Body of pancreas (tissue), 4 donors: ENCODE data around the gene PRKD1. TPM values are rescaled to one million over a fixed set of nuclear protein-coding genes. Genes with fewer than 3 reads are reported as not detected.
"Not testable (repeated sequence)": the region's sequence is repeated elsewhere in the genome, so short reads cannot be mapped to it uniquely, and the experiment has no call there.

Experiments
- ATAC-seq: fragments of 150-250 bp; one replicate; pipeline ENCODE4 v1.9.1; 2016
- DNase-seq, 4 donors: peaks; one replicate each; pipeline ENCODE4 v3.0.0-alpha.2; 2019
- H3K27ac ChIP-seq, 4 donors: fragments of 200-600 bp; sonication (generic); 1 replicate in 3 of 4; 2 replicates in 1 of 4; pipeline versions ENCODE4 v1.5.1 to v1.6.1; 2016 to 2019; ENCODE audit warnings: mild to moderate bottlenecking in 1 of 4, mixed read lengths in 1 of 4, moderate library complexity in 1 of 4
- H3K27me3 ChIP-seq, 2 donors: fragments of 200-600 bp; sonication (generic); one replicate each; pipeline ENCODE4 v1.6.0; 2016; ENCODE audit warnings: mild to moderate bottlenecking in 1 of 2
- H3K36me3 ChIP-seq, 2 donors: fragments of 200-600 bp; sonication (generic); replicated peaks in 1 of 2; 2 replicates each; pipeline ENCODE4 v1.5.1; 2016; ENCODE audit warnings: low read depth in 2 of 2; ENCODE audit not compliant: insufficient read depth in 1 of 2
- H3K4me1 ChIP-seq: fragments of 200-600 bp; sonication (generic); one replicate; pipeline ENCODE4 v1.6.0; 2016
- H3K4me3 ChIP-seq, 2 donors: fragments of 200-600 bp; sonication (generic); 1 replicate in 1 of 2; 2 replicates in 1 of 2; pipeline ENCODE4 v1.5.1; 2016 to 2019
- H3K9me3 ChIP-seq, 3 donors: fragments of 200-600 bp; sonication (generic); 1 replicate in 2 of 3; 2 replicates in 1 of 3; pipeline ENCODE4 v1.5.1; 2016
- POLR2A ChIP-seq, 3 donors: fragments of 450-650 bp; IDR thresholded peaks; one replicate each; pipeline ENCODE4 v1.6.1; 2016; ENCODE audit warnings: antibody characterized with exemption in 3 of 3, mild to moderate bottlenecking in 2 of 3
- WGBS, 2 donors: methylation state at CpG; one replicate each; pipeline ENCODE4 v1.1.5; 2017; 5-methylcytosine and 5-hydroxymethylcytosine counted together
- intact Hi-C: fragments of 100-400 bp; cut with DNase I; formaldehyde crosslinking; loops from one replicate; pipeline ENCODE4 v1.15.1; 2023
- total RNA-seq, 2 donors: library from RNA; depleted of rRNA; stranded (reverse); fragments of >200 nt; gene quantifications; one replicate each; pipeline ENCODE4 v1.1.0, GENCODE V29; 2016
- TF ChIP-seq, protein P1 (sequence below), 7 experiments: fragments of 450-650 bp in 4 of 7; fragments of 200-600 bp in 3 of 7; sonication (generic) in 3 of 7; IDR thresholded peaks; one replicate each; pipeline ENCODE4 v1.5.1; 2016 to 2019; ENCODE audit warnings: antibody characterized with exemption in 7 of 7

Gene PRKD1
- total RNA-seq, 2 donors from 2014 or later, result 5.3 to 14.8 TPM

DNA sequence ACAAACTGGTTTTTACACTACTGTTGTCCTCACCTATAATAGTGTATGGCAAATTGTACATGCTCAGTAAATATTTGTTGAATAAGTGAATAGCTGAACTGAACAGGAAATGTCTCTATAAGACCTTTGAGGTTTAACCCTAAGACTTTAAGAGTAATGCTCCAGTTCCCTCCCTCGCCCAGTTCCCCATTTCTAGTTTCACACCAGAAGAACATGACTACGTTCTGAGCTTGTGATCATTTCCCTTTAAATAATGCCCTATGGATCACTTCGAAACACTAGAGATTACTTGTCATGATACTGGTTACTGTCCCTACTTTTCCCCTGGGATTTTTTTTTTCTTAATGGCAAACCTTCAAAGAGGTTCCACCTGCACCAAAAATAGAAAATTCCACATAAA is 69.3 kb downstream of the PRKD1 start:
- 72 to 87% methylated on average over 3 of the region's 3 CpGs for WGBS, 2 donors
- no peak for TF ChIP-seq POLR2A (IDR thresholded peaks at IDR 0.05)
- TF ChIP-seq, protein P1, sequence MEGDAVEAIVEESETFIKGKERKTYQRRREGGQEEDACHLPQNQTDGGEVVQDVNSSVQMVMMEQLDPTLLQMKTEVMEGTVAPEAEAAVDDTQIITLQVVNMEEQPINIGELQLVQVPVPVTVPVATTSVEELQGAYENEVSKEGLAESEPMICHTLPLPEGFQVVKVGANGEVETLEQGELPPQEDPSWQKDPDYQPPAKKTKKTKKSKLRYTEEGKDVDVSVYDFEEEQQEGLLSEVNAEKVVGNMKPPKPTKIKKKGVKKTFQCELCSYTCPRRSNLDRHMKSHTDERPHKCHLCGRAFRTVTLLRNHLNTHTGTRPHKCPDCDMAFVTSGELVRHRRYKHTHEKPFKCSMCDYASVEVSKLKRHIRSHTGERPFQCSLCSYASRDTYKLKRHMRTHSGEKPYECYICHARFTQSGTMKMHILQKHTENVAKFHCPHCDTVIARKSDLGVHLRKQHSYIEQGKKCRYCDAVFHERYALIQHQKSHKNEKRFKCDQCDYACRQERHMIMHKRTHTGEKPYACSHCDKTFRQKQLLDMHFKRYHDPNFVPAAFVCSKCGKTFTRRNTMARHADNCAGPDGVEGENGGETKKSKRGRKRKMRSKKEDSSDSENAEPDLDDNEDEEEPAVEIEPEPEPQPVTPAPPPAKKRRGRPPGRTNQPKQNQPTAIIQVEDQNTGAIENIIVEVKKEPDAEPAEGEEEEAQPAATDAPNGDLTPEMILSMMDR (IDR thresholded peaks at IDR 0.05), result no peak
- H3K9me3 ChIP-seq, result no peaks in the 10 kb centered on the region
- no peaks in the 10 kb centered on the region for H3K4me1 ChIP-seq
- intact Hi-C loops, result no loop called here
- no peaks in the 10 kb centered on the region for H3K27me3 ChIP-seq
- H3K27ac ChIP-seq, result no peak overlapping the region
- DNase-seq (no peak), ATAC-seq (no peak)
- H3K36me3 ChIP-seq, result no peaks in the 10 kb centered on the region
- H3K4me3 ChIP-seq, result no peak overlapping the region

DNA sequence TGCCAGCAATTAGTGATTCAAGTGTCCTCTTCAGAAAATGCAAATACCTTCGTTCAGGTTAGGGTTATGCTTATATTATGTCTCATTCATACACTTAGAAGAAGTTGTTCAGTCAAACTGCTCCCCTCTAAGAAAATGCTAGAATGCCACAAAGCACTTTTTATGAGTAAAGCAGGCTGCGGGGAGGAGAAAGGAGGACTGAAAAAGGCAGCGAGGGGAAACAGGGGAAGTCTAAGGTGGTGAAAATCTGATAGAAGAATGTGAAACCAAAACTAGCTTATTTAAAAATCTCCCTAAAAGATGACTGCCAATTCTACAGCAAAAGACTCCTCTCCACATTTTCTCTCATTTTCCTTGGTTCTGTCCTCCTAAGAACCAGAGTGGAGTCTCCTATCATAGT is 70.1 kb downstream of the PRKD1 start:
- DNase-seq, result no peak
- ATAC-seq, result no peak
- H3K4me1 ChIP-seq, result no peaks in the 10 kb centered on the region
- no peak for TF ChIP-seq POLR2A (IDR thresholded peaks at IDR 0.05)
- TF ChIP-seq, protein P1 (IDR thresholded peaks at IDR 0.05), result no peak
- H3K9me3 ChIP-seq, result no peaks in the 10 kb centered on the region
- intact Hi-C loops, result no loop called here
- WGBS, 2 donors, result 94 to 98% methylated on average over 3 of the region's 3 CpGs
- no peaks in the 10 kb centered on the region for H3K36me3 ChIP-seq
- no peak overlapping the region for H3K4me3 ChIP-seq
- no peak overlapping the region for H3K27ac ChIP-seq
- H3K27me3 ChIP-seq, result no peaks in the 10 kb centered on the region

DNA sequence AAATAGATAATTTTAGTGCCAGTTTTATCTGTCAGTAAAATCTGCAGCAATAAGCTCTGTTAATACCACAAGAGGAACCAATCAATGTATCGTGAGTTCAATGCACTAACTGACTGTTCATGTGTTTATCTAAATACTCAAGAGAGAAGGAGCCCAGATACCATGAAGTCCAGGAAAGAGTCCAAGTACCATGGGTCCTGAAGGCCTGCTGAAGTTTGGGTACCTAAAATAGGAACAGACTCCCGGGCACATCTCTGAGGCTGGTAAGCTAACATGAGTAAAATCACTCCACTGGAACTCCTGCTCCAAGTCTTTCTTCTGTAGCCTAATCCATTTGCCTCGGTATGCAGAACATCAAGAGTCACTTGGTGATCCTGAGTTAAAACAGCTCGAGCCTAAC is 71.1 kb downstream of the PRKD1 start:
- H3K36me3 ChIP-seq, result no peaks in the 10 kb centered on the region
- whole genome bisulfite sequencing, 2 donors, result 91 to 93% methylated on average over 4 of the region's 4 CpGs
- ATAC-seq (no peak), DNase-seq (no peak)
- intact Hi-C loops, result no loop called here
- H3K9me3 ChIP-seq, result no peaks in the 10 kb centered on the region
- H3K27ac ChIP-seq, result no peak overlapping the region
- H3K27me3 ChIP-seq, result no peaks in the 10 kb centered on the region
- H3K4me1 ChIP-seq, result no peaks in the 10 kb centered on the region
- no peak overlapping the region for H3K4me3 ChIP-seq
- TF ChIP-seq, protein P1 (IDR thresholded peaks at IDR 0.05), result no peak
- TF ChIP-seq POLR2A (IDR thresholded peaks at IDR 0.05), result no peak

DNA sequence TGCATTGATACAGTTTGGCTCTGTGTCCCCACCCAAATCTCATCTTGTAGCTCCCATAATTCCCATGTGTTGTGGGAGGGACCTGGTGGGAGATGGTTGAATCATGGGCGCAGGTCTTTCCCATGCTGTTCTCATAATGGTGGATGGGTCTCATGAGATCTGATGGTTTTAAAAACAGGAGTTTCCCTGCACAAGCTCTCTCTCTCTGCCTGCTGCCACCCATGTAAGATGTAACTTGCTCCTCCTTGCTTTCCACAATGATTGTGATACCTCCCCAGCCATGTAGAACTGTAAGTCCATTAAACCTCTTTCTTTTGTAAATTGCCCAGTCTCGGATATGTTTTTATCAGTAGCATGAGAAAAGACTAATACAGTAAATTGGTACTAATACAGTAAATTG is 74.0 kb downstream of the PRKD1 start:
- H3K9me3 ChIP-seq, H3K4me1 ChIP-seq, ATAC-seq, H3K27me3 ChIP-seq, intact Hi-C loops, DNase-seq, H3K27ac ChIP-seq, H3K36me3 ChIP-seq, H3K4me3 ChIP-seq: not testable (repeated sequence)
- WGBS, 2 donors, result 91 to 100% methylated on average over 2 of the region's 2 CpGs

DNA sequence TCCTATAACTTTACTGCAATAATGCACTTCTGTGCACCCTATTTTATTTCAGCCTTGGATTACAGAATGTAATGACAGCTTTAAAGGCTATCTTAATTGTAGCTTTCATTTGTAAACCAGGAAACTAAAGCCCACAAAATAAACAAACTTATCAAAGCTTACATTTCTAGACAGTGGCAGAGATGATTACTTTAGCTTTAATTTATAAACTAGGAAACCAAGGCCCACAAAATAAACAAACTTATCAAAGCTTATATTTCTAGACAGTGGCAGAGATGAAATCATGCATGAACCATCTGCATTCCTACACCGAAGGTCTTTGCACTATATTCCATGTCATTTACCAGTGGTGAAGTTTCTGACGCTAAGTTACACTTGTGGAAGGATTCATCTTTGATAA is 74.4 kb downstream of the PRKD1 start:
- H3K4me3 ChIP-seq, result no peak overlapping the region
- no peaks in the 10 kb centered on the region for H3K9me3 ChIP-seq
- no peaks in the 10 kb centered on the region for H3K4me1 ChIP-seq
- WGBS, 2 donors, result 57 to 60% methylated on average over 2 of the region's 2 CpGs
- intact Hi-C loops, result no loop called here
- DNase-seq, result no peak
- H3K27ac ChIP-seq, result no peak overlapping the region
- H3K36me3 ChIP-seq, result no peaks in the 10 kb centered on the region
- H3K27me3 ChIP-seq, result no peaks in the 10 kb centered on the region
- TF ChIP-seq POLR2A (IDR thresholded peaks at IDR 0.05), result no peak
- TF ChIP-seq, protein P1 (IDR thresholded peaks at IDR 0.05), result no peak
- ATAC-seq, result no peak
